ENCODE data around the gene GOLGA1.

- TF ChIP-seq KLF6 (CRISPR knock-in tag; IDR thresholded peaks at IDR 0.05) (no peak), MAFK (conservative IDR thresholded peaks at IDR 0.05 in 1 of 2, IDR thresholded peaks at IDR 0.05 in 1 of 2; ENCODE audit: low read length in 2 of 2) (no peak)
These were observed 97.3 kb downstream of the GOLGA1 start for GRCh38 chr9:124843456-124844034.

Measured in HepG2 (cell line).